IPS-18a (cell line): ENCODE measurements around the gene PAX3.
A peak's percentile ranks its signal among the peaks of the same experiment; 100 is the strongest.

Experiments
- H3K27ac ChIP-seq: one replicate; pipeline ENCODE4 v1.5.1; 2013; ENCODE audit warnings: low read length
- H3K27me3 ChIP-seq: one replicate; pipeline ENCODE4 v1.6.1; 2013; ENCODE audit warnings: mild to moderate bottlenecking, low read length; ENCODE audit not compliant: control insufficient read depth, insufficient read depth
- H3K36me3 ChIP-seq: one replicate; pipeline ENCODE4 v1.6.1; 2013; ENCODE audit warnings: low read depth, low read length; ENCODE audit not compliant: control insufficient read depth
- H3K4me1 ChIP-seq: one replicate; pipeline ENCODE4 v1.6.1; 2013; ENCODE audit warnings: low read depth, low read length; ENCODE audit not compliant: control insufficient read depth
- H3K4me3 ChIP-seq: one replicate; pipeline ENCODE4 v1.5.1; 2013; ENCODE audit warnings: low read length
- H3K9ac ChIP-seq: one replicate; pipeline ENCODE4 v1.6.1; 2013; ENCODE audit warnings: mild to moderate bottlenecking, low read length, moderate library complexity
- H3K9me3 ChIP-seq: one replicate; pipeline ENCODE4 v1.6.1; 2013; ENCODE audit warnings: low read depth, low read length; ENCODE audit not compliant: control insufficient read depth

Gene PAX3

GRCh38 chr2:222292149-222293134 is 6.4 kb downstream of the PAX3 start:
- Histone ChIP-seq H3K27ac (no peak overlapping the region), H3K9ac (no peak overlapping the region), H3K4me3 (peak overlapping the region; percentile 54), H3K9me3 (no peaks in the 10 kb centered on the region), H3K4me1 (peaks cover 58% of the 10 kb centered on the region), H3K36me3 (no peaks in the 10 kb centered on the region), H3K27me3 (peaks cover 97% of the 10 kb centered on the region)

DNA sequence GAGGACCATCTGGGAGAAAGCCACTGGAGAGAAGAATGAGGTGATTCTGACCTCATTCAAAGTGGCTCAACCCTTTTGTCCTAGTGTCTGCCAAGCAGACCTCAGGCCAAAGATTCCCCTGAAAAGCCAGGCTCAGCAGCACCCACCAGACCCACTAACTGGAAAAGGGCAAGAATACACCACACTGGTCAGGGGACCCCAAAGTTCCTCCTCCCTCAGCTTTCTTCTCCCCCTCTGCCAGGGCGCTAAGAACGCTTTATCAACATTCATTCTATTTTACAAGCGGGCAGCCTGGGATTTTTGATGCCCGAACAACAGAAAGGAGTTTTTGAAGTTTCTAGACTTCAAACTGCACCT is 7.3 kb downstream of the PAX3 start:
- Histone ChIP-seq H3K4me3 (peak overlapping the region; percentile 54), H3K4me1 (peaks cover 54% of the 10 kb centered on the region), H3K36me3 (no peaks in the 10 kb centered on the region), H3K9me3 (no peaks in the 10 kb centered on the region), H3K27me3 (peaks cover 97% of the 10 kb centered on the region), H3K9ac (no peak overlapping the region), H3K27ac (no peak overlapping the region)

GRCh38 chr2:222290736-222291484 is 7.9 kb downstream of the PAX3 start:
- Histone ChIP-seq H3K9me3 (no peaks in the 10 kb centered on the region), H3K4me3 (peak overlapping the region; percentile 54), H3K4me1 (peaks cover 54% of the 10 kb centered on the region), H3K9ac (no peak overlapping the region), H3K36me3 (no peaks in the 10 kb centered on the region), H3K27ac (no peak overlapping the region), H3K27me3 (peaks cover 97% of the 10 kb centered on the region)

DNA sequence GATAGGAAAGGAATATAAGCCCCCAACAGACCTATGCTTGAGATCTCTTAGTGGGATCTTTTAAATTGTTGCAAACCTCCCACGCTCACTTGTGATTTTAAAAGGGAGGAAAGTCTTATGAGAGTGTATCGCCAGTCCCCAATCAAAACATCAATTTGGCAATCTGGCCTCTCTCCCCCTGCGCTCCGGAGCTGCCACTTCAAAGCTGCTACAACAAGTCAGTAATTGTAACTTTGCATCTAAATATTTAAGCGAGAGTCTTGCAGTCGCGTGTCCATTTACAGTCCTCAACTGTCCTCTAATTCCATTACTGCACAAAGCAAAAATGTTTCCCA is 8.4 kb downstream of the PAX3 start:
- Histone ChIP-seq H3K36me3 (no peaks in the 10 kb centered on the region), H3K4me1 (peaks cover 53% of the 10 kb centered on the region), H3K9me3 (no peaks in the 10 kb centered on the region), H3K27me3 (peaks cover 97% of the 10 kb centered on the region), H3K4me3 (peak overlapping the region; percentile 54), H3K9ac (no peak overlapping the region), H3K27ac (no peak overlapping the region)

DNA sequence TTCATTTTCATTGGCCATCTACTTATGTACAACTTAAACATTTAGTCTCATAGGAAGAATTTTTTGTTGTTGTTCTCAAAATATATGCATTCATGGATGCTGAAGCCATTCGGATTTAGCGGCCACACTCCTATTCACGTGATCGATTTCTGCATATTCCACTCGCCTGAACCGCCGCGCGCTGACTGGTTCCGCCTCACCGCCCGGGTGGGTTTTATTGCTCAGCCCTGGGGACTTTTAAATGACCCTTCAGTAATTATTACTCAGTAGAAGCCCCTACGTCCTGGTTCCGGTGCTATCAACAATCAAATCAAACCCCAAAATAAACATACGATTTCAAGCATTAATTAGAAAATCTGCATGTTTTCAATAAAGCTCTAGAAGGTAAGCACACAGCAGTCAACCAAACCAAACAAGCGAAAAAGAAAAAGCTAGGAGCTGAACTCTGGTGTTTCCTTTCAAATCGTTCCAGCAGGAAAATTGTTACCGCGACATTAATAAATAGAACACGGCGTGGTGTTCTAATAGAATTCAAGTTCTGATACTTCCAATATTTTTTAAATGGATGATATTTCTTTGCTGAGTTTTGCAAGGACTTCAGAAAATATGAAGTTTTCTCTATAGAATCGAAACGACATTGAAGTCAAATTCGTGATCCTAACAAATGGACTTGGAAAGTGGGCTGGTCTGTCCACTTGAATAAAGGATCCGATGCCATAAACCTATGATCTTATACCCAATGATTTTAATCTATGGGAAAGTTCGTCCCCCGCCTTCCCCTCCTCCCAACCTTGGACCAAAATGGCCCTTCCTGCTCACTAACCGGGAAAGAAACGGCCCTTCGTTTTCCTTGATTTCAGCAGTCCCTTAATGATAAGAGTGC is 9.3 kb downstream of the PAX3 start:
- Histone ChIP-seq H3K27ac (no peak overlapping the region), H3K9ac (no peak overlapping the region), H3K4me3 (peak overlapping the region; percentile 54), H3K4me1 (peaks cover 49% of the 10 kb centered on the region), H3K9me3 (no peaks in the 10 kb centered on the region), H3K27me3 (peaks cover 97% of the 10 kb centered on the region), H3K36me3 (no peaks in the 10 kb centered on the region)

GRCh38 chr2:222288590-222289277 is 10.1 kb downstream of the PAX3 start:
- Histone ChIP-seq H3K9ac (no peak overlapping the region), H3K36me3 (no peaks in the 10 kb centered on the region), H3K27me3 (peaks cover 97% of the 10 kb centered on the region), H3K4me3 (peak overlapping the region; percentile 54), H3K27ac (no peak overlapping the region), H3K9me3 (no peaks in the 10 kb centered on the region), H3K4me1 (peaks cover 47% of the 10 kb centered on the region)

DNA sequence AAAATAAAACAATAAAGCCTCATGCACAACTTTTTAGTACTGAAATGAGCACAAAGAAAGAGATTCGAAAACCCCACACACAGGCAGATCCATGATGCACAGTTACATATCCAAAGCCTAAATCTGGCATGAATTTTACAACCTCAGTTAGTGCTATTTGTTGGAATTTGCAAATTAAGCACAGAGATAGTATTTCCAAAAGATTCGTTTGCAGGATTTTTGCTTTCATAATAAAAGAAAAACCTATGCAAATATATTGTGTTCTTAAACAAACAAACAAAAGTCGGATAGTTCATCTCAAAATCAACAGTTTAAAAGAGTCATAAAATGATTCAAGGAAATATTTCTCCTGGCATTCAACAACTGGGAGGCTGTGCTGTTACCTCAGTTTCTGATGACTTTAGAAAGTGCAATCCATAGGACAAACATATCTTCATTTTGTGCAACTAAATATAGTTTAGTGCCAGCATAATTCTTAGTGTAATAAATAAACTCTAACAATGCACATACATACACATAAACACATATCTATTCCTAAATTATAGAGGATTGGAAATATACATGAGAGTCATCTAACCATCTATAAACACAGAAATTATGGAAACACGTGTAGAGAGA is 10.8 kb downstream of the PAX3 start:
- Histone ChIP-seq H3K4me3 (no peak overlapping the region), H3K27me3 (peaks cover 90% of the 10 kb centered on the region), H3K27ac (no peak overlapping the region), H3K9ac (no peak overlapping the region), H3K4me1 (peaks cover 46% of the 10 kb centered on the region), H3K36me3 (no peaks in the 10 kb centered on the region), H3K9me3 (no peaks in the 10 kb centered on the region)

DNA sequence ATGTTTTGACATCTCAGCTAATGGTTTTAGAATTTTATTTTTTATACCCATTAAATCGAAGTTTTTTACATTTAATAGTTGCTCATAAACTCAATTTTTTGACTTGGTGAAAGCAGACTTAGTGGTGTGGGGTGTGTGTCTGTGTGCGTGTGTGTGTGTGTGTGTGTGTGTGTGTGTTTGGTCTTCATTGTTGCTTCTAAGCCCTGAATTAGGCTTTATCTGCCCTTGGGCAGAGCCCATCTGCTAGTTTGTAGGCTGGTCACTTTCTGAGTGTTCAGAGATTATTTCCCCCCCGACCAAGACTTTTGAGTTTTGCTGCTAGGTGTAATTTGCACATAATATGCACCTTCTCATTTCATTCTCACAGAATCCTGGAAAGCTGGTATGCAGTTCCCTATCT is 14.3 kb downstream of the PAX3 start:
- H3K36me3 ChIP-seq: no peaks in the 10 kb centered on the region

DNA sequence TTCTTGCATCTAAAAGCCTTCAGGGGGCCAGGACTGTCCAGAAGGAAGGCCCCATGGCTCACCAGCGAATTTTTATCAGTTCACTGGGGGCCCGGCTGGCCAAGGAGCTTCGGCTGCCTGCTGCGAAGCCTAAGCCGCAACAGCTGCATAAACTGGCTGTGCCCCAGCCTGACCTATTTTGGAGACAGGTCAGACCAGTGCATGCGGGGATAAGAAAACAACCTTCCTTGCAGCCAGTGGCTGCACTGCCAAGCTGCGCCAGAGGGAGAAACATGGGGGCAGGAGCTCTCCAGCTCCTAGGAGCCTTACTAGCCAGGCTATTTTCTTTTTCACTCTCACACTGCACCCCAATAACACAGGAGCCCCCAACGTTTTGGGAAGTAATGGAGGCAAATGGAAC is 15.2 kb downstream of the PAX3 start:
- H3K9ac ChIP-seq: no peak overlapping the region
- H3K4me3 ChIP-seq: no peak overlapping the region
- H3K4me1 ChIP-seq: peaks cover 11% of the 10 kb centered on the region
- peaks cover 49% of the 10 kb centered on the region for H3K27me3 ChIP-seq
- no peaks in the 10 kb centered on the region for H3K36me3 ChIP-seq
- no peaks in the 10 kb centered on the region for H3K9me3 ChIP-seq
- H3K27ac ChIP-seq: no peak overlapping the region

More for the DNA sequence above, 14.3 kb downstream of the PAX3 start:
- peaks cover 19% of the 10 kb centered on the region for H3K4me1 ChIP-seq
- no peak overlapping the region for H3K27ac ChIP-seq
- no peaks in the 10 kb centered on the region for H3K9me3 ChIP-seq
- peaks cover 57% of the 10 kb centered on the region for H3K27me3 ChIP-seq
- H3K4me3 ChIP-seq: no peak overlapping the region
- no peak overlapping the region for H3K9ac ChIP-seq

DNA sequence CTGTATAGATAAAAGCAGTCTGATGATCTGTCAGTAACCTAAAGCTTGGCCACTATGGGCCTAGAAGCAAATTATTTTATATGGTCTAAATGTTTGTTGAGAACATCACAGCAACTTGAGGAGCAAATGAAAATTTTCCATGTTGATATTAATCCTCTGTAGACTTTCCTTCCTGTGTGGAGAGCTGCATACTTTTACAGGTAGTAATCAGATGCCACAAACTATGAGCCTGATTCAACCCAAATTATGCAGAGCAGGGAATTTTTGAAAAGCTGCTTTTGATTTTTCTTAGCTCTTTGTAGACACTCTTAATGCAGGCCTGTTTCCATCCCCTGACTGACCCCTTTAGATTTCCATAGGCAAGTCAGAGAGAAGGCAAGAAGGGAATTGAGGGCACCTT is 17.3 kb downstream of the PAX3 start:
- Histone ChIP-seq H3K9me3 (no peaks in the 10 kb centered on the region), H3K27ac (no peak overlapping the region), H3K27me3 (peaks cover 28% of the 10 kb centered on the region), H3K4me3 (no peak overlapping the region), H3K9ac (no peak overlapping the region), H3K4me1 (peaks cover 6% of the 10 kb centered on the region), H3K36me3 (no peaks in the 10 kb centered on the region)
